Smooth muscle cell (in vitro differentiated cells): Measurements from ENCODE around the gene RARS2. TPM values are rescaled to one million over a fixed set of nuclear protein-coding genes. Genes with fewer than 3 reads are reported as not detected.
A peak's percentile ranks its signal among the peaks of the same experiment; 100 is the strongest.

ENCODE experiments used
- DNase-seq: peaks from one replicate; lab custom pipeline; 2025; ENCODE audit not compliant: unreplicated experiment; lab: John Stamatoyannopoulos, UW
- H2AFZ ChIP-seq: fragments of 200-600 bp; sonication (generic); 2 replicates; pipeline ENCODE4 v1.6.0; 2016; ENCODE audit warnings: antibody characterized with exemption, low read depth, mild to moderate bottlenecking
- H3F3A ChIP-seq: fragments of 200-600 bp; sonication (generic); 2 replicates; pipeline ENCODE4 v1.6.0; 2017; ENCODE audit warnings: antibody characterized with exemption, low read depth
- H3K27ac ChIP-seq: fragments of 200-600 bp; sonication (generic); 2 replicates; pipeline ENCODE4 v1.5.1; 2016; ENCODE audit warnings: low read depth, mild to moderate bottlenecking
- H3K27me3 ChIP-seq: fragments of 200-600 bp; sonication (generic); 2 replicates; pipeline ENCODE4 v1.6.1; 2016; ENCODE audit warnings: low read depth, mild to moderate bottlenecking
- H3K36me3 ChIP-seq: fragments of 200-600 bp; sonication (generic); 2 replicates; pipeline ENCODE4 v1.5.1; 2016; ENCODE audit warnings: low read depth
- H3K4me1 ChIP-seq: fragments of 200-600 bp; sonication (generic); 2 replicates; pipeline ENCODE4 v1.5.1; 2016; ENCODE audit warnings: low read depth
- H3K4me2 ChIP-seq: fragments of 200-600 bp; sonication (generic); 2 replicates; pipeline ENCODE4 v1.6.0; 2016; ENCODE audit warnings: mild to moderate bottlenecking
- H3K4me3 ChIP-seq: fragments of 200-600 bp; sonication (generic); 2 replicates; pipeline ENCODE4 v1.5.1; 2016; ENCODE audit warnings: mild to moderate bottlenecking
- H3K79me2 ChIP-seq: fragments of 200-600 bp; sonication (generic); 2 replicates; pipeline ENCODE4 v1.6.0; 2016; ENCODE audit warnings: low read depth, mild to moderate bottlenecking
- H3K9ac ChIP-seq: fragments of 200-600 bp; sonication (generic); 2 replicates; pipeline ENCODE4 v1.6.0; 2016; ENCODE audit warnings: low read depth
- H3K9me3 ChIP-seq: fragments of 200-600 bp; sonication (generic); replicated peaks from 2 replicates; pipeline ENCODE4 v1.5.1; 2016; ENCODE audit warnings: low read depth
- H4K20me1 ChIP-seq: fragments of 200-600 bp; sonication (generic); 2 replicates; pipeline ENCODE4 v1.6.0; 2016; ENCODE audit warnings: low read depth
- WGBS: methylation state at CpG from one replicate; pipeline ENCODE4 v1.1.7; 2016; ENCODE audit warnings: low lambda C conversion rate; 5-methylcytosine and 5-hydroxymethylcytosine counted together
- polyA plus RNA-seq: library from polyadenylated mRNA; unstranded; fragments of >200 nt; fragmentation: Nextera tagmentation; extraction: Ambion mirVana; gene quantifications from 2 replicates; pipeline ENCODE4 v1.2.1, GENCODE V29; 2016
- total RNA-seq: library from RNA; depleted of rRNA; stranded (reverse); fragments of >200 nt; gene quantifications from 2 replicates; pipeline ENCODE4 v1.2.3, GENCODE V29; 2014
- TF ChIP-seq, protein P1 (sequence below): fragments of 200-600 bp; sonication (generic); IDR thresholded peaks from 2 replicates; pipeline ENCODE4 v1.5.1; 2017; ENCODE audit warnings: borderline replicate concordance, mild to moderate bottlenecking, antibody characterized with exemption; ENCODE audit not compliant: insufficient read depth, poor library complexity, severe bottlenecking

Gene RARS2
- total and polyA plus RNA-seq, 2 experiments from 2014 or later: 51.0 to 68.9 TPM

DNA sequence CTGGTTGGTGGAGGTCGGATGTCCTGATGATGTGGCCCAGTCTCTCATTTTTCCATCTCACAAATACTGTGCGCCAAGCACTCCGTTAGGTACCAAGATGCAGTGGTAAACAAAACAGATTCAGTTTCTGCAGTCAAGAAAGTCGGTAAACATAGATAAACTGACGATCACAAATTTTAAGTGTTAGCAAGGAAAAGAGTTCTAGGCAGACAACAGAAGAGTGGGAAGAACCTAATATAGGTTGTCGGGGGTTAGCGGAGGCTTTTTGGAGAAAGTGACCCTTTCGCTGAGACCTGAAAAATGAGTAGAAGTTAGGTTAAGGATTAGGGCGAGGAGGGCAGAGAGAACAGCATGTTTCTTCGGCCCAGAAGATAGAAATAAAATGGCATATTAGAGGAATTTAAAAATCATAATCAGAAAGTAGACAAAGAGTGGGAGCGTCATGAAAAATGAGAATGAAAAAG lies 662 bp upstream of the RARS2 start:
- TF ChIP-seq, protein P1, sequence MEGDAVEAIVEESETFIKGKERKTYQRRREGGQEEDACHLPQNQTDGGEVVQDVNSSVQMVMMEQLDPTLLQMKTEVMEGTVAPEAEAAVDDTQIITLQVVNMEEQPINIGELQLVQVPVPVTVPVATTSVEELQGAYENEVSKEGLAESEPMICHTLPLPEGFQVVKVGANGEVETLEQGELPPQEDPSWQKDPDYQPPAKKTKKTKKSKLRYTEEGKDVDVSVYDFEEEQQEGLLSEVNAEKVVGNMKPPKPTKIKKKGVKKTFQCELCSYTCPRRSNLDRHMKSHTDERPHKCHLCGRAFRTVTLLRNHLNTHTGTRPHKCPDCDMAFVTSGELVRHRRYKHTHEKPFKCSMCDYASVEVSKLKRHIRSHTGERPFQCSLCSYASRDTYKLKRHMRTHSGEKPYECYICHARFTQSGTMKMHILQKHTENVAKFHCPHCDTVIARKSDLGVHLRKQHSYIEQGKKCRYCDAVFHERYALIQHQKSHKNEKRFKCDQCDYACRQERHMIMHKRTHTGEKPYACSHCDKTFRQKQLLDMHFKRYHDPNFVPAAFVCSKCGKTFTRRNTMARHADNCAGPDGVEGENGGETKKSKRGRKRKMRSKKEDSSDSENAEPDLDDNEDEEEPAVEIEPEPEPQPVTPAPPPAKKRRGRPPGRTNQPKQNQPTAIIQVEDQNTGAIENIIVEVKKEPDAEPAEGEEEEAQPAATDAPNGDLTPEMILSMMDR: no peak
- 3% methylated on average over 11 of the region's 11 CpGs for WGBS
- no peaks in the 10 kb centered on the region for H3K36me3 ChIP-seq

DNA sequence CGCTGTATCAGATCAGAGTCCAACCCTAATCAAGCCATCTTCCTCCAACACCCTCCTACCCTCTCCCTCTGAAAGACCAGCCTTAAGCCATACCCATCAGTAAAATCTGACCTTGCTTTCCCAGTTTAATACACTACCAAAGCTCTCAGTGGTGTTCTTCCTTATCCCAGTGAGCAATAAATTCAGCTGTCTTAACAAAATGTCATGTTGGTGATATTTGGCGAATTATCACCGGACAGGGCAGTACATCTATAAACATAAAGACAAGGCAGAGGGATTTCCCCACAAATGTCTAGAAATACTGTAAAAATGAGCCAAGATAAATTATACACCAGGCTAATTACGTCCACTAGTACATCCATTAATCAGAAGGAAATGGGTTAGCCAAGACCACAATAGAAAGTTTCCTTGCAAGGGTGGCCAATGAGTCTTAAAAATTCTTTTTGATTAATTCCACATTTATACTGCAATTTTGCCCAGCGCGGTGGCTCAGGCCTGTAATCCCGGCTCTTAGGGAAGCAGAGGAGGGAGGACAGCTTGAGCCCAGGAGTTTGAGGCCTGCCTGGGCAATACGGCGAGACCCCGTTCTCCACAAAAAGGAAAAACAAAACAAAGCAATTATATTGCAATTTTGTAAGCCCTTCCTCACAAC lies 905 bp downstream of the RARS2 start:
- Histone ChIP-seq H3K27ac (peak overlapping the region; percentile 69), H3K4me3 (peak overlapping the region; percentile 90), H3K36me3 (no peaks in the 10 kb centered on the region), H3K9me3 (no peaks in the 10 kb centered on the region), H4K20me1 (peaks cover 53% of the 10 kb centered on the region), H3F3A (no peaks in the 10 kb centered on the region), H3K4me2 (peak overlapping the region; percentile 96), H2AFZ (peak overlapping the region; percentile 96), H3K9ac (peak overlapping the region; percentile 85), H3K4me1 (peaks cover 17% of the 10 kb centered on the region), H3K79me2 (peaks cover 93% of the 10 kb centered on the region), H3K27me3 (no peaks in the 10 kb centered on the region)
- DNase-seq: no peak
- TF ChIP-seq, protein P1: no peak
- WGBS: 37% methylated on average over 10 of the region's 10 CpGs

More for the DNA sequence above, 662 bp upstream of the RARS2 start:
- H3K4me2 ChIP-seq: peak overlapping the region; percentile 96
- peaks cover 38% of the 10 kb centered on the region for H4K20me1 ChIP-seq
- H3K9ac ChIP-seq: peak overlapping the region; percentile 82
- H3K27ac ChIP-seq: peak overlapping the region; percentile 48
- H3K4me1 ChIP-seq: peaks cover 17% of the 10 kb centered on the region
- peak overlapping the region; percentile 96 for H2AFZ ChIP-seq
- H3K9me3 ChIP-seq: no peaks in the 10 kb centered on the region
- H3K27me3 ChIP-seq: no peaks in the 10 kb centered on the region
- no peak for DNase-seq
- peaks cover 77% of the 10 kb centered on the region for H3K79me2 ChIP-seq
- peak overlapping the region; percentile 90 for H3K4me3 ChIP-seq
- no peaks in the 10 kb centered on the region for H3F3A ChIP-seq

DNA sequence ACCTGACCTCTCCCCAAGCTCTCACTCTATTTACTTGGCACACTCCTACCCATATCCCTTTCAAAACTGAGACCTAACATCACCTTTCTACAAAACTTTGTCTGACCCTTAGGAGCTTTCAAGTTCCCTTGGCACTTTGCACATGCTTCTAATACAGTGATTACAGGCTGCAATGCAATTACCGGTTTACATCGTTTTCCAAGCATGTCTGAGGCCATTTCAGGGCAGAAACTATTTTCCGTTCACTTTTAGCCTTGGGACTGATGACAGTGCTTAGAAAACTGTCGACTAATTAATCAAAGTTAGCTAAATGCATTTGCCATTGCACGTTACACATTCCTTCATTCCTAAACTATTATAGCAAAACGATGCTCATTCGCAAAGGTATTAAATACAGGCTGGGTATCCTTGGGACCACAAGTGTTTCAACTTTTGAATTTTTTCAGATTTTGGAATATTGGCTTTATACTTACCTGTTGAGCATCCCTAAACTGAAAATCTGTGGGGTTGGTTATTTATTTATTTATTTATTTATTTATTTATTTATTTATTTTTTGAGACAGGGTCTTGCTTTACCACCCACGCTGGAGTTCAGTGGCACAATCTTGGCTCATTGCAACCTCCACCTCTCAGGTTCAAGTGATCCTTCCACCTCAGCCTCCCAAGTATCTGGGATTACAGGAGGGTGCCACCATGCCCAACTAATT lies 3.3 kb downstream of the RARS2 start:
- H3K4me3 ChIP-seq: no peak overlapping the region
- H3K4me2 ChIP-seq: no peak overlapping the region
- no peaks in the 10 kb centered on the region for H3K9me3 ChIP-seq
- no peak overlapping the region for H3K27ac ChIP-seq
- TF ChIP-seq, protein P1: no peak
- H3K27me3 ChIP-seq: no peaks in the 10 kb centered on the region
- no peaks in the 10 kb centered on the region for H3F3A ChIP-seq
- WGBS: 96% methylated on average over 8 of the region's 8 CpGs
- peaks cover 17% of the 10 kb centered on the region for H3K4me1 ChIP-seq
- DNase-seq: no peak
- H2AFZ ChIP-seq: no peak overlapping the region
- H3K79me2 ChIP-seq: peaks cover 96% of the 10 kb centered on the region
- H3K36me3 ChIP-seq: peaks cover 4% of the 10 kb centered on the region
- H3K9ac ChIP-seq: no peak overlapping the region
- H4K20me1 ChIP-seq: peaks cover 72% of the 10 kb centered on the region
